Fibroblast of peridontal ligament (primary cell): ENCODE data around the gene KHSRP.

Experiments used
- DNase-seq: peaks from one replicate; pipeline ENCODE4 v3.0.0-alpha.2; 2010; ENCODE audit errors: extremely low read depth

The KHSRP gene, protein sequence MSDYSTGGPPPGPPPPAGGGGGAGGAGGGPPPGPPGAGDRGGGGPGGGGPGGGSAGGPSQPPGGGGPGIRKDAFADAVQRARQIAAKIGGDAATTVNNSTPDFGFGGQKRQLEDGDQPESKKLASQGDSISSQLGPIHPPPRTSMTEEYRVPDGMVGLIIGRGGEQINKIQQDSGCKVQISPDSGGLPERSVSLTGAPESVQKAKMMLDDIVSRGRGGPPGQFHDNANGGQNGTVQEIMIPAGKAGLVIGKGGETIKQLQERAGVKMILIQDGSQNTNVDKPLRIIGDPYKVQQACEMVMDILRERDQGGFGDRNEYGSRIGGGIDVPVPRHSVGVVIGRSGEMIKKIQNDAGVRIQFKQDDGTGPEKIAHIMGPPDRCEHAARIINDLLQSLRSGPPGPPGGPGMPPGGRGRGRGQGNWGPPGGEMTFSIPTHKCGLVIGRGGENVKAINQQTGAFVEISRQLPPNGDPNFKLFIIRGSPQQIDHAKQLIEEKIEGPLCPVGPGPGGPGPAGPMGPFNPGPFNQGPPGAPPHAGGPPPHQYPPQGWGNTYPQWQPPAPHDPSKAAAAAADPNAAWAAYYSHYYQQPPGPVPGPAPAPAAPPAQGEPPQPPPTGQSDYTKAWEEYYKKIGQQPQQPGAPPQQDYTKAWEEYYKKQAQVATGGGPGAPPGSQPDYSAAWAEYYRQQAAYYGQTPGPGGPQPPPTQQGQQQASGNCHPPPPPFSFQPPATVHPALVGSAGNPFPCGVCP

DNA sequence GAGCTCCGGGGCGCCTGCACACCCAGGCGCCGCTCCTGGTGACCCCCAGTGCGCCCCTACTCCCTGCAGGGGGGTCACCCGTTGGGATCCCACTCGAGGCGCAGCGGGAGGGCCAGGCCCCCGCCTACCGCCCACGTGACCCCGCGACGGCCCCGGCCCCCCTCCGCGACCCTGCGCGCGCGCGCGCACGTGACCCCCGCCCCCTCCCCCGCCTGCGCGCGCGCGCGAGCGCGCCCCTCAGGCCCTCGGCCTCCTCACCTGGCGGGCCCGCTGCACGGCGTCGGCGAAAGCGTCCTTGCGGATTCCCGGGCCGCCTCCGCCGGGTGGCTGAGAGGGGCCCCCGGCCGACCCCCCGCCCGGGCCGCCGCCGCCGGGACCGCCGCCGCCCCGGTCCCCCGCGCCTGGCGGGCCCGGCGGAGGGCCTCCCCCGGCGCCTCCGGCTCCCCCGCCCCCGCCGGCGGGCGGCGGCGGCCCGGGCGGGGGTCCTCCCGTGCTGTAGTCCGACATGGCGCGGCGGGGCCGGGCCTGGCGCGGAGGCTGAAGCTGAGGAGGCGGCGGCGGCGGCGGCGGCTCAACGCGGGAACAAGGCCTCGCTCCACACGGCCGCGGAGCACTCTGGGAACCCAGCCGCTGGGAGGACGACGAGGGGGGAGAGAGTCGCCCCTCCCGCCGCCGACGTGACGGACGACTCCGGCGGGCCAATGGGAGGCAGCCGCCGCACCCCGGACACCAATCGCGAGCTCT lies at the start of gene KHSRP:
Gene KHSRP (minus strand): TSS at position 617 of the 744 bp plus-strand sequence. CDS start 110 bp downstream, at position 507.
- DNase-seq = no peak

DNA sequence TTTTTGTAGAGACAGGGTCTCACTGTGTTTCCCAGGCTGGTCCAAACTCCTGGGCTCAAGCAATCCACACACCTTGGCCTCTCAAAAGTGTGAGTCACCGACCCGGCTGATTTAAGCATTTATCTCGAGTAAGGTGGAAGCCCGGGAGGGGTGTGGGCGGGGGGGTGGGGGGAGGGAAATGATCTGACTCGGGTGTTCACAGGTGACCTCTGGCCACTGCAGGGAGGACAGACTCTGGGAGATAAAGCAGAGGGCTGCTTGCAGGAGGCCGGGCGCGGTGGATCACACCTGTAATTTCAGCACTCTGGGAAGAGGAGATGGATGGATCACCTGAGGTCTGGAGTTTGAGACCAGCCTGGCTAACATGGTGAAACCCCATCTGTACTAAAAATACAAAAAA lies 49.0 kb upstream of the KHSRP start:
- no peak for DNase-seq

DNA sequence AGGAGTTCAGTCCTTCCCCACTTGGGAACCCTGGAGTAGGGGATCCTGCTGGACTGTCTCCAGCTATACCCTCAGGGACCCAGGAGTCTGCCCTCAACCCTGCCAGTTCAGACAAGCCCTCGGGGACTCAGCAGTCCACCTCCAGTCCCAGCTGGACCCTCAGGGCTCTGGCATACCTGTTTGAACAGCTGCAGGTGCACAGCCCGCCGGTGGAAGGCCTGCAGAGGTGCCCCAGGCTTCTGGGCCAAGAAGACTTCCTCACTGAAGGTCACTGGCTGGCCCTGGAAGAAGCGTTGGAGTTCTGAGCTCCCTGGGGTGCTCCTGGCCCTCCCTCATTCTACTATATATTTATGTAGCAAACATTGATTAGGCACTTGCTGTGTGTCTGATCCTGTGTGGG lies 48.1 kb upstream of the KHSRP start:
- no peak for DNase-seq

DNA sequence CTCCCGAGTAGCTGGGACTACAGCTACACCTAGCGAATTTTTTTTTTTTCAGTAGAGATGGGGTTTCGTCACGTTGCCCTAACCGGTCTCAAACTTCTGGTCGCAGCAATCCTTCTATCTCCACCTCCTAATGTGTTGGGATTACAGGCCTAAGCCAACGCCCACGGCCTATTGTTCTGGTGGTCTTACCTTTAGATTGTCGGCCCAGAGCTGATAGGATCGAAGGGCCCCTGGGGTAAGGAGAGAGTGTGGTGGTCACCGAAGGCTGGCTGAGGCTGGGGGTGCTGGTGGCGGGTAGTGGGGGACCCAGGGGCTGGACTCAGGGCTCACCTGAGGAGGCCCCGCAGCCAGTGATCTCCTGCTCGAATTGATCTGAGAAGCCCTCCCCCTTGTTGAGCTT lies 46.5 kb upstream of the KHSRP start:
- no peak for DNase-seq

DNA sequence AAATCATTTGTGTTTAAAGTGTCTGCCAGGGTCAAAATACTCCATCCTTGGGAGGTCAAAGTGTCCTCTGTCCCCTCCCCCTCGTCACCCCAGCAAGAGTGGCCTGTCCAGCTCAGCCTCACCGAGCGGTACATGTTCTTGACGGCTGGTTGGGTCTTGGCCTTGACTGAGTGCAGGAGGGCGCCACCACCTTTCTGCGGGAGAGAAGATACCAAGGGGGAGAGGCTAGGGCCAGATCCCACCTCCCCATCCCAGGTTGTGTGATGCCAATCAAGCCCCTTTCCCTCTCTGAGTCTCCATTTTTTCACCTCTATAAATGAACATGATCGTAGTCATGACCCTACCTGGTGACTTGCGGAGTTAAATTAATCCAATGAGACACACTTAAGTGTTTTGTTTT lies 45.6 kb upstream of the KHSRP start:
- DNase-seq = no peak

DNA sequence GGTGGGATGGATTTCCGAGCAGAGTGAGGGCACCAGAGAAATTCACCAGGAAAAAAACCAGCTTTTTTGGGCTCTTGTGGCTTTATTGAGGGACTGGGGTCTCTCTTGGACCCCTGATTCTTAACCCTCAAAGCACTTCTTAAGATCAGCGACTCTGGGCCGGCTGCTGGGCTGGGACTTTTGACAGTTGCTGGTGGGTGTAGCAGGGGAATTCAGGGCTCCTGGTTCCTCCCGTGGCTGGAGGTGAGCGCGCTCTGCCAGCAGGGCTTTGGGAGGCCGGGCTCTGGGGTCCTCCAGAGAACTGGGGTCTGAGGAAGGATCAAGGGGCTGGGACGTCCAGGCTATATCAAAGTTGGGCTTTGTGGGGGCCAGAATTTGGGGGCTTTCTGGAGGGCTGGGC lies 42.8 kb upstream of the KHSRP start:
- DNase-seq = no peak

DNA sequence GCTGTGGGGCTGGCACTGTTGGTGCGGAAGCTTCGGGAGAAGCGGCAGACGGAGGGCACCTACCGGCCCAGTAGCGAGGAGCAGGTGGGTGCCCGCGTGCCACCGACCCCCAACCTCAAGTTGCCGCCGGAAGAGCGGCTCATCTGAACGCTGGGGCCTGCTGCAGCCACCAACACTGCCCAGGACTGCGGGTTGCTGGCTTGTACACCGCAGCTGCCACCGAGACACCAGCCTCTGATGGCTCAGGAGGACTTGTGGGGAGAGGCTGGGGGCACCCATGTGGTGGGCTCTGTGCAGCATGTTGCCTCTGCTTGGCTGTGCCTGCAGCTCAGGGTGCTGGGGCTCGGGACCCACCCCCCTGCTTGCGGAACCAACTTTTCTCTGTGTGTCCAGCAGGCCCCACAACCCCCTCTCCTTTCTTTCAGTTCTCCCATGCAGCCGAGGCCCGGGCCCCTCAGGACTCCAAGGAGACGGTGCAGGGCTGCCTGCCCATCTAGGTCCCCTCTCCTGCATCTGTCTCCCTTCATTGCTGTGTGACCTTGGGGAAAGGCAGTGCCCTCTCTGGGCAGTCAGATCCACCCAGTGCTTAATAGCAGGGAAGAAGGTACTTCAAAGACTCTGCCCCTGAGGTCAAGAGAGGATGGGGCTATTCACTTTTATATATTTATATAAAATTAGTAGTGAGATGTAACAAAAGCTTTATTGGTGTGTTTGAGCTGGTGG lies 42.1 kb upstream of the KHSRP start:
- DNase-seq = no peak

DNA sequence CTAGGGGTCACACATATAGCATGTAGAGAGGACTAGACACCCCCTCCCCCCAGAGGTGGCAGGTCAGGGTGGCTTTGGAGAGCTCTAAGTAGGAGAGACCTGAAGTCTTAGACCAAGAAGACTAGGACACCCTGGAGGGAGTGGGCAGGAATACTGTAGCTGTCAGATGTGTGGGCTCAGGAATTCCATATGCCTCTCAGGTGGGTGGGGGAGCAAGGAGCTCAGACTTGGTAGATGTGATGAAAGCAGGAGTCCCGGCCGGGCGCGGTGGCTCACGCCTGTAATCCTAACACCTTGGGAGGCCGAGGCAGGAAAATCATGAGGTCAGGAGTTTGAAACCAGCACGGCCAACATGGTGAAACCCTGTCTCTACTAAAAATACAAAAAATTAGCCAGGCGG lies 41.1 kb upstream of the KHSRP start:
- no peak for DNase-seq

DNA sequence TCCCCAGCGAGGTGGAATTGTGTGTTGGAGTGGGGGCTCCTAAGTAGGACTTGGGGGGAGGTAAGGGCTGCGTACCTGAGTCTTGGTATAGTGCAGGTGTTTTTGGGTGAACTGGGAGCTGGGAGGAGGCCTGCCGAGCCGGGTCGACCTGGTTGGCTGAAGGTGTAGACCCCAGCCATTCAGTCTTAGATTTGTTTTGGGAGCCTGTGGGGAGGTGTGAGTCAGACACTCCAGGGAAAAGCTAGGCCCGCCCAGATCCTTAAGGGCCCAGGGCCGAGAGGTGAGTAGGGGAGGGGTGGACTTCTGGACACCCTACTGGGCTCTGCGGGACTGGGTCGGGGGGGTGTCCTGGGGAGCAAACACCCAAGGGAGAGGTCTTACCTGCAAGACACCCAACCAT lies 40.4 kb upstream of the KHSRP start:
- DNase-seq = no peak

DNA sequence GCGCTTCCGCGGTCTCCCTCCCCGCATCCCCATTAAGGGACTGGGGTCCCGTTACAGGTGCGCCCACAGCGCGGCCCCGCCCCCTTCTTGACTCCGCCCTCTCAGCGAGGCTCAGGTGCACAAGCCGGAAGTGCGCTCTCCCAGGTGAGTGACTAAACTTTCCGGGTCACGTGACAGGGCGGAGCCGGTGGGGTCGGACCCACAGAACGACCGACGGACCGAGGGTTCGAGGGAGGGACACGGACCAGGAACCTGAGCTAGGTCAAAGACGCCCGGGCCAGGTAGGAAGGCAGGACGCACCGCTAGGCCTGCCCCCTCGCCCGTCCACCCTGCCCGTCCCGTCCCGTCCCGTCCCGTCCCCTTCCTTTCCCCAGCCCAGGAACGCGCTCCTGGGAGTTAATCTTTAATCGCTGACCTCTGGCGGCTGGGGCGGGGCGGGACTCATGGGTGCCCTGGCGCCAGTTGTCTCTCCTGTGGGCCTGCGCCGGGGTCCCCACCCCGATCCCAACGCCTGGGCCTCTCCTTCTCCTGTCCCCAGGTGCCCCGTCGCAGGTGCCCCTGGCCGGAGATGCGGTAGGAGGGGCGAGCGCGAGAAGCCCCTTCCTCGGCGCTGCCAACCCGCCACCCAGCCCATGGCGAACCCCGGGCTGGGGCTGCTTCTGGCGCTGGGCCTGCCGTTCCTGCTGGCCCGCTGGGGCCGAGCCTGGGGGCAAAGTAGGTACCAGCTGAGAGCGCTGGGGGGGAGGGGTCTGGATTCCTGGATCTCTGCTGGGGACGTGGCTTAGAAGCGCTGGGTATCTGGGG lies 39.7 kb upstream of the KHSRP start, which contains the start of gene CRB3:
Gene CRB3 (plus strand): TSS at position 202 of the 804 bp plus-strand sequence. CDS start 431 bp downstream, at position 633.
- DNase-seq = no peak

DNA sequence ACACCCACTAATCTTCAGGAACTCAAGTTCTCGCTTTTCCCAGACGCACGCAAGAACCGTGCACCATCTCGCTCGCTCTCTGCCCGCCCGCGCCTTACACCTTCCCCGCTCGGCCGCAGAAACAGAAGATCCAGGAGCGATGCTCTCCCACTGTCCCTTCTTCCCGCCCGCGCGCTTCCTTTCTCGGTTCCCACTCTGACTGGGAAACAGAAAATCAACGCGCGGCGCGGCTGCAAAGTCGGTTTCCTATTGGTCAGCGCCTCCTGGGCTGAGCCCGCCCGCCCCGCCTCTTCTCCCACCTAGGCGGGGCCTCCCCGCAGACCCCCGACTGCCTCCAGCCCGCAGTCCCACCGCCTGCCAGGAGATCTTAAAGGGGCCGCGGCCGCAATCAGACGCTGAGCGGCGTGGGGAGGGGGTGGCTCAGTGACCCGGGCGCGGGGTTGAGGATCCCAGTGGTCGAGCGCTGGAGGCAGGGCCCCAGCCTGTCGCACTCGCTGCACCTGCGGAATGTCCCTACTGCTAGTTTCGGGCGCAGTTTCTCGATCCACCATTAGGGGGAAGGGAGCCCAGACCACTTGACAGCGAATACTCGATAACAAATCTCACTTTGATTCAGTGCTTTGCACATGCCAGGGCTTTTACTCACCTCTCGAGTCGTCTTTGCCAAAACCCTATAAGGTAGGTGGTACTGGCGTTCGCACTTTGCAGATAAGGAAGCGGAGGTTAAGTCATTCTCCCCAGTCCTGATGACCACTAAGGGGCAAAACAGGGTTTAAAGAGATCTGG lies 35.7 kb upstream of the KHSRP start:
- peak; percentile 95 for DNase-seq

DNA sequence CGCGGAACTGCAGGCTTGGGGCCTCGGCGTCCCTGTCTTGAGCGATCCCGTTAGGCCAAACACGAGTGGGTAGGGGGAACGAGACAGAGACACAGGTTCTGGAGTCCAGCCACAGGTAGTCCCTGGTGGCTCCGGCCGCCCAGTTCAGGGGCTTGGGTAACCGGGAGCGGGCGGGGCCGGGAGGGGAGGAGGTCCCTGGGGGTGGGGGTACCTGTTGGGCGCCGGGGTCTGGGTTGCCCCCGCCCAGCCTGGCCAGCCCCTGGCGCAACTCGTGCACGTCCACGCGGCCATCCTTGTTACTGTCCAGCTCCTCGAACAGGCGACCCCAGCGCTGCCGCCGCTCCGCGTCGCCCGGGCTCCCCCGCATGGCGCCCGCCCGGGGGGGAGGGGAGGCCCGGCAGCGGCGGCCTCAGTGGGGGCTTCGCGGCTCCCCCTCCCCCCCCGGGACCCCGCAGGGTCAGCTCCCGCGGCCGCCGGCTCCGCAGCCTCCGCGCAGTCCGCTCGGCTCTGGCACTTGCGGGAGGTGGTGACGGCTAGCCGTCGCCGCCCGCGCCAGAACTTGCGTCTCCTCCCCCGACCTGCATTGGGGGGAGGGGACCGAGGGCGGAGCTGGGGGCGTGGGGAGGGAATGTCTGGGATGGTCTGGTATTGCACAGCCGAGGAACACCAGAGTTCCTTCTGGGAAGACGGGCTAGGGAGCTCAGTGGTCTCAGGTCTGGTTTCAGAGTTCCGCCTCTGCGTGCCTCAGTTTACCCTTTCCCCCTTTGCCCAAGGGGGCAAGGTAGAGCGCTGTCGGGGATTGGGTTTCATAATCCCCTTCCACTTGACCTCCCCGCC lies 34.9 kb upstream of the KHSRP start, which contains the start of gene SLC25A23:
Gene SLC25A23 (minus strand): TSS at position 531 of the 837 bp plus-strand sequence. CDS start 164 bp downstream, at position 367.
- peak; percentile 47 for DNase-seq

DNA sequence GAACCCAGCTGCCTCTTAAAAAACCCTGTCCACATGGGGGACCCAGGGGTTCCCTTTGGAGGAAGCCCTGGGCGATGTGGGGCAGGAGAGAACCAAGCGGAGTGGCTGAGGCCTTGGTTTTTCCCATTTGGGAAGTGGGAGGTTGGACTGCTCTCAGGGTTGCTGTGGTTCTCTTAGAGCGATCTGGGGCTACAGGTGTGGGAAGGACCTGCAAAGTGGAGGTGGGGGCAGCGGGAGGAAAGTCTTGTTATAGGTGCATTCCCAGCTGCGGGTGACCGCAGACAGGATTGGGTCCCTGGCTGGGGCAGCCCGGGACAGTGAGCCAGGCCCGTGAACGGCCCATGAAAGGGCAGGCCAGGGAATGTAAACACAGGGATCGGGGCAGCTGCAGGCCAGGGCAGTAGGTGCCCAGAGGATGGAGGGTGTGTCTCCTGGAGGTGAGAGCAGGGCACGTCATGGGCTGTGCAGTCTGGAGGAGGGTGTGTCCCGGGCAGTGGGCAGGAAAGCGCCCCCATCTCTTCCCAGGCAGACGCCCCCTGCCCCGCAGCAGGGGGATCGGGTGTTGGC lies 34.2 kb upstream of the KHSRP start:
- no peak for DNase-seq

DNA sequence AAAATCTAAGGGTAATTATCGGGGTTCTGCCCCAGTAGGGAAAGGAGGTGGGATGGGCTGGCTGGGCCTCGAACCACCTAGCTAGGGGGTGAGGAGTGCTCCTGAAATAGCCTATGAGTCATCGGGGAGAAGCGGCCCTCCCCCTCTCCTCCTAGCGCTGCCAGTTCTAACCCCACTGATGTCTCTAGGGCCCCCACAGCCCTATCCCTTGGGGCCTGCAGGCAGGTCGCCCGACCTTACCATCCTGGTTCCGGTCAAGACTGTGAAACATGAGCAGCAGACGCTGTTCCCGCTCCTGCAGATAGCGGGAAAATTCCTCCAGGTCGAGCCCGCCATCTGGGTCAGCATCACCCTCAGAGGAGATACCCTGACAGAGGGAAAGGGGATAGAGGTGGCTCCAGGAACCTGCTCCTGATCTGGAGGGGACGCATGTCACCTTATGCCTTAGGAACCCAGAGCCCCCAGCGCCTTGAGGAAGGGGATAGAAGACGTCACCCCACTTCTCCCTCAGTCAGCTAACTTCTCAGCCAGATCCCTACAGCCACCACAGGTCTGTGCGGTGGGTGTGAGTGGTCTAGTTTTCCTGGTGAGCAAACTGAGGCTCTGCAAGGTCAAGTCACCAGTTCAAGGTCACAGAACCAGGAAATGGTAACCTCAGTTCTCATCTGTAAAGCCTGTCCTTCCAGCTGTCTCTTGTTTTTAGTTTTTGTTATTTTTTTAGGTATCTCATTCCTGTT lies 33.5 kb upstream of the KHSRP start:
- DNase-seq = no peak

DNA sequence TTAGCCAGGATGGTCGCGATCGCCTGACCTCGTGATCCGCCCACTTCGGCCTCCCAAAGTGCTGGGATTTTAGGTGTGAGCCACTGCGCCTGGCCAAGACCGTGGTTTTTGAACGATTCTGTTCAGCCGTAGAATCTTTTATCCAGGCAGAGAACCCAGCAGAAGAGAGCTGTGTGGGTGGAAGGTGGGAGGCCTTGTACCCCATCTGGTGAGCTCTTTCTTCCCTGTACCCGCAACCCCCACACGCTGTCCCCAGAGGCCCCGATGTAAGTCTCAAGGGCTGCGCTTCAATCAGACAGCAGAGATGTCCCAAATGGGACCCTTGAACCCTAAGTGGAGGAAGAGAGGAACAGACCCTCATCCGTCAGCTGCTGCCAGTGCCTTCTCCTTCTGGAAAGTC lies 31.3 kb upstream of the KHSRP start:
- no peak for DNase-seq

DNA sequence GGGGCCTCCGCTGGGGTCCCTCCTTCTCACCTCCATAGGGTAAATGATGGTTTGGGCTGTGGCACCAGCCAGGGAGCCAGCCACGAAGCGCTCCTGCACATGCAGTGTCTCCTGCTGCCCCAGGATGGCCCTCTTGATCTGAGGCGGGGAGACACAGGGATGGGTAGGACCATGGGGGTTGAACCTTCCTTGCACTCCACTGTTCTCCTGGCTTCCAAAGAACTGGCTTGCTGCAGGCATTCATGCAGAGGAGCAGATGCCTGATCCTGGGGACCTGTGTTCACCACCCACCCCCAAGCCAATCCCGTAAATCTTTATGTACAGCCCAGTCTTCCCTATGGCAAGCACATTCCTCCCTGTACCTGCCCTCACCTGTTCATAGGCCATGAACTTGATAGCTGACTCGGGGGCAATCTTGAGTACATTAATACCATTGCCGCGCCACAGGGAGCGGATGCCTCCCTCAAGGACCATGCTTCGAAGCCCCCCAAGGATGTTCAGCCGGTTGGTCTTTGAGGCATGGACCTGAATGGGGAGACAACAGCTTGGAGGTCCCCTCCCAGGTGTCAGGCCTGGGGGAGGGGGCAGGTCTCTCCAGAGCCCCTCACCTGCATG lies 29.4 kb upstream of the KHSRP start:
- no peak for DNase-seq

DNA sequence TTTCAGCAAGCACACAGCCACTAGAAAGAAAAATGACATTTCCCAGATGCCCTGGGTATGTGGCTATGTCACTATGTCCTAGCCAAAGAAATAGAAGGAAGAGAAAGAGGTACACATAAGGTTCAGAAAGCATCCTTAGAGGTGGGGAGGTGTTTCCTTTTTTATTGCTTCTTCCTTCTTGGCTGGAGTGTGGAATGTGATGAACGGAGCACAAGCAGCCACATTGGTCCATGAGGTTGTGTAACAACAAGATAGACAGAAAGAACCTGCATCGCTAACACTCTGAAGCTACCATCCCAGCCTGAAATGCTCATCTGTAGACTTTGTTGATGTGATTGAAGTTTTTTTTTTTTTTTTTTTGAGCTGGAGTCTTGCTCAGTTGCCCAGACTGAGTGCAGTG lies 28.3 kb upstream of the KHSRP start:
- no peak for DNase-seq

DNA sequence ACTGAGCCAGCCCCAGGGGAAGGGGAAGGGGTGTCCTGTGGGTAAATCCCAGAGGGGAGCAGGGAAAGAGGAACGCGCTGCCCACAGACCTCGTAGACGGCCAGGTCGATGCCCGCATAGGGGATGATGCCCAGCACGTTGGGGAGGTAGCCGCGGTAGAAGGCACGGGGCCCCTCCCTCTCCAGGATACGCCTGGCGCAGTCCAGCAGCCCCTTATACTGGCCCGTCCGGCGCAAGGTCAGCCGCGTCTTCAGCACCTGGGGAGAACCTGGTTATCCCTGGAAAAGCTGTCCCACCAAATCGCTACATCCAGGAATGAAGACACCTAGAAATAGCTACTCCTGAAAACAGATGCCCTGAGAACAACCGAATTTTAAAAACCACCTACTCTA lies 27.6 kb upstream of the KHSRP start:
- no peak for DNase-seq
